HUES48 (cell line): Measurements from ENCODE around the gene SLC22A8.
"Not testable (repeated sequence)": the region's sequence is repeated elsewhere in the genome, so short reads cannot be mapped to it uniquely, and the experiment has no call there.

Source experiments
- H3K27ac ChIP-seq: one replicate; pipeline ENCODE4 v1.7.0; 2013; ENCODE audit warnings: low read depth, low read length, inconsistent platforms
- H3K27me3 ChIP-seq: 2 replicates; pipeline ENCODE4 v1.6.1; 2013; ENCODE audit warnings: mild to moderate bottlenecking, low read length; ENCODE audit not compliant: control insufficient read depth, insufficient read depth
- H3K36me3 ChIP-seq: 2 replicates; pipeline ENCODE4 v1.6.1; 2013; ENCODE audit warnings: low read length; ENCODE audit not compliant: control insufficient read depth, insufficient read depth
- H3K4me1 ChIP-seq: 2 replicates; pipeline ENCODE4 v1.6.1; 2013; ENCODE audit warnings: mild to moderate bottlenecking, low read length; ENCODE audit not compliant: control insufficient read depth, insufficient read depth
- H3K4me3 ChIP-seq: 2 replicates; pipeline ENCODE4 v1.5.1; 2013; ENCODE audit warnings: mild to moderate bottlenecking, low read depth, low read length
- H3K9ac ChIP-seq: 2 replicates; pipeline ENCODE4 v1.6.1; 2013; ENCODE audit warnings: mild to moderate bottlenecking, low read depth, low read length, moderate library complexity
- H3K9me3 ChIP-seq: 2 replicates; pipeline ENCODE4 v1.6.1; 2013; ENCODE audit warnings: low read length; ENCODE audit not compliant: control insufficient read depth, insufficient read depth

The SLC22A8 gene

GRCh38 chr11:62959422-62959980, 56.1 kb downstream of the SLC22A8 start:
- H3K4me1 ChIP-seq, result no peaks in the 10 kb centered on the region; the same call in 1 of the 2 replicates
- H3K4me3 ChIP-seq, result no peak overlapping the region
- no peaks in the 10 kb centered on the region for H3K36me3 ChIP-seq
- no peak overlapping the region for H3K27ac ChIP-seq
- no peaks in the 10 kb centered on the region for H3K27me3 ChIP-seq
- no peaks in the 10 kb centered on the region for H3K9me3 ChIP-seq
- H3K9ac ChIP-seq, result no peak overlapping the region

- no peaks in the 10 kb centered on the region for H3K9me3 ChIP-seq
- H3K27me3 ChIP-seq, result no peaks in the 10 kb centered on the region
- H3K36me3 ChIP-seq, result no peaks in the 10 kb centered on the region
- no peaks in the 10 kb centered on the region; the same call in 1 of the 2 replicates for H3K4me1 ChIP-seq
- H3K9ac ChIP-seq, result no peak overlapping the region
- no peak overlapping the region for H3K4me3 ChIP-seq
- H3K27ac ChIP-seq, result no peak overlapping the region
Observed at GRCh38 chr11:62958547-62959421, 56.9 kb downstream of the SLC22A8 start.

- no peak overlapping the region for H3K4me3 ChIP-seq
- no peaks in the 10 kb centered on the region; the same call in 1 of the 2 replicates for H3K4me1 ChIP-seq
- H3K27me3 ChIP-seq, result no peaks in the 10 kb centered on the region
- no peak overlapping the region for H3K27ac ChIP-seq
- no peak overlapping the region for H3K9ac ChIP-seq
- no peaks in the 10 kb centered on the region for H3K36me3 ChIP-seq
- no peaks in the 10 kb centered on the region for H3K9me3 ChIP-seq
Observed at GRCh38 chr11:62957147-62957546, 58.5 kb downstream of the SLC22A8 start.

- H3K27ac ChIP-seq, result no peak overlapping the region
- H3K9me3 ChIP-seq, result no peaks in the 10 kb centered on the region
- no peaks in the 10 kb centered on the region for H3K4me1 ChIP-seq
- H3K9ac ChIP-seq, result no peak overlapping the region
- H3K4me3 ChIP-seq, result no peak overlapping the region
- no peaks in the 10 kb centered on the region for H3K36me3 ChIP-seq
- no peaks in the 10 kb centered on the region for H3K27me3 ChIP-seq
Observed at GRCh38 chr11:62954478-62954877, 61.2 kb downstream of the SLC22A8 start.

- Histone ChIP-seq H3K27ac (no peak overlapping the region), H3K27me3 (no peaks in the 10 kb centered on the region), H3K36me3 (no peaks in the 10 kb centered on the region), H3K9me3 (no peaks in the 10 kb centered on the region), H3K4me1 (no peaks in the 10 kb centered on the region), H3K4me3 (no peak overlapping the region), H3K9ac (no peak overlapping the region)
Observed at GRCh38 chr11:62953811-62954210, 61.8 kb downstream of the SLC22A8 start.

GRCh38 chr11:62948765-62949320, 66.8 kb downstream of the SLC22A8 start:
- H3K9me3 ChIP-seq, result no peaks in the 10 kb centered on the region
- no peak overlapping the region for H3K9ac ChIP-seq
- H3K27ac ChIP-seq, result no peak overlapping the region
- no peaks in the 10 kb centered on the region for H3K36me3 ChIP-seq
- H3K4me3 ChIP-seq, result no peak overlapping the region
- no peaks in the 10 kb centered on the region for H3K4me1 ChIP-seq
- no peaks in the 10 kb centered on the region for H3K27me3 ChIP-seq

GRCh38 chr11:62945538-62945937, 70.1 kb downstream of the SLC22A8 start:
- H3K36me3 ChIP-seq, H3K9ac ChIP-seq, H3K27ac ChIP-seq, H3K4me3 ChIP-seq, H3K27me3 ChIP-seq, H3K9me3 ChIP-seq, H3K4me1 ChIP-seq: not testable (repeated sequence)
